ENCODE data around the gene IGSF9B.

Gene IGSF9B

DNA sequence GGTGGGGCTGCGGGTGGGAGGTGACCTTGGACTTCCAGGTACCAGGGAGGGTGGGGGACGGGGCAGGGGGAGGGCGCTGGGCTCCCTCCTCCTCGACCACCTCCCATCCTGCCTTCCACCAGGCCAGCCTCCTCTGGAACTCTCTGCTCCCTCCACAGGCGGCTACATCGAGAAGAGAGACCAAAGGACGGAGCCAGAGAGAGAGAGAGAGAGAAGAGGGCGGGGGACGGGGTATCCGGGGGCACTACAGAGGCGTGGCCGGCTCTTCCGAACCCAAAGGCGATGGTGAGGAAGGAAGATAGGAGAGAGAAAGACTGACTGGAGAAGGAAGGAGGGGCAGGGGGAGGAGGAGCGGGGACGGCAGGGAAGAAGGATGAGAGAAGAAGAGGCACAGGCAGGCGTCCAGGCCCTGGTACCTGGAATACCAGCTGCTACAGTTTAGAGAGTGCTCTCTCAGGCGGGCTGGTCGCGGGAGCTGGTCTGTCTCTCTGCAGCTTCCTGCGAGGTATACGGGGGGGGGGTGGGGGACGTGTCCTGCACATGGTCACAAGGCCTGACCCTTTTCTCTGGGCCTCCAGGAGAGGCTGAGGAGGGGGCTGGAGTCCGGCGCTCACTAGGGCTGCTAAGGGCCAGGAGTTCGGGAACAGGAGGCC is 38.0 kb downstream of the IGSF9B start:
- DNase-seq = no peak

DNA sequence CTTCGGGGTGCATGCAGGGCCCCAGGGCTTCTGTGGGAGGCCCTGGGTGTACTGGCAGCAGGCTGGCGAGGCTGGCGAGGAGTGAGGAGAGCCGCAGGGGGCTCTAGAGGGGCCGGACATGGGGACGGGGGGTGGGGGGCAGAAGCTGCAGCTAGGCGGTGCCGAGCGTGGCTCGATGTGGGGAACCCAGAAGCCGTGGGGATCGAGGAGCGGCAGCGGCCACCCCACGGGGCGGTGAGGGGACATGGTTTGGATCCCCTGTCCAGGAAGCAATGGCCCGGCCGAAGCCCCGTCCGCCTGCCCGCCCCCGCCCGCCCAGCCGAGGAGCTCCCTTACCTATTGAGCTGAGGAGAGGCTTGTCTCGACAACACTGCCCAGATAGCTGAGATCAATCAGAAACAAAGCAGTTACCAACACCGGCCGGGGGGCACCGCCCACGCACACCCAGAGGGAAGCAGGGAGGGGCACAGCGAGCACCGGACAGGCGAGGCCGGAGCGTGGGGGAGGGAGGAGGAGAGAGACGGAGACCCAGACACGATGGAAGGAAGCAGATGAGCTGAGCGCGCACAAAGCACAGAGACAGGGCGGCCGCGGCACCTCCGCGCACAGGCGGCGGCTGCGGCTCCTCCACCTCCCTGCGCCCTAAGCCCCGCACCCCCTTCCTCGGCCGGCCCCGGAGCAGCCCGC is 38.7 kb downstream of the IGSF9B start:
- DNase-seq = no peak

- DNase-seq = no peak
These were observed 39.9 kb downstream of the IGSF9B start for GRCh38 chr11:133916784-133917440.

DNA sequence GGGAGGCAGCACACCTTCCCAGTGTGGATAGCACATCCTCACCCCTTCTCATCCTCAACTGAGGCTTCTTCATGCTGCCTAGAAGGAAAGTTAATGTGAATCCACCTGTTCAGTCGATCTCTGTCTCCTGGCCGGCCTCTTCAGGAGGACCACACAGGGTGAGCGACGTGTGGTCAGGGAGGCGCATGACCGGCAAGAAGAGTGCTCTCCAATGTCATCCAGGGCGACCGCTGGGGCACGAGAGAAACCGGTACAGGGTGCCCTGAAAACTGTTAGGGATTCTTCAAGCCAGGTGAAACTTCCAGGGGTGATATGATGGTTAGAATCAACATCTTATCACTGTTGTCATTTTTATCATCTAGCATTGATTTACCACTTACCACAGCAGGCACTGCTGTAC is 43.0 kb downstream of the IGSF9B start:
- DNase-seq = no peak

DNA sequence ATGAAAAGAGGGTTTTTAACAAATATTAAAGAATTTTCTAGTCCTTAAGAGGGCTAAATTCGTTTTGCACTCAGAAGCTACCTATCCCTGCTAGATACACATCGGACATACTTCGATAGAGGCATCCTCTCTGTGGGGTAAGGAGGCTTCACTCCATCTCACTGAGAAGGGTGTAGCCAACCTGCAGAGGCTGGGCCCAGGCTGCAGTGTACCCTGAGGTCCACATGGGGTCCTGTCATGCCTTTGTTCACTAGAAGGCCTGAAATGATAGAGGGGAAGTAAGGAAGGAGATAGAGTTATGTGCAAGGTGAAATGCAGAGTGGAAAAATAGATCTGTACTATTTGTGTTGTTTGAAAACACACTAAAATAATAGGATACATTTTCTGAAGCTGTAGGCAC is 45.6 kb downstream of the IGSF9B start:
- no peak for DNase-seq

DNA sequence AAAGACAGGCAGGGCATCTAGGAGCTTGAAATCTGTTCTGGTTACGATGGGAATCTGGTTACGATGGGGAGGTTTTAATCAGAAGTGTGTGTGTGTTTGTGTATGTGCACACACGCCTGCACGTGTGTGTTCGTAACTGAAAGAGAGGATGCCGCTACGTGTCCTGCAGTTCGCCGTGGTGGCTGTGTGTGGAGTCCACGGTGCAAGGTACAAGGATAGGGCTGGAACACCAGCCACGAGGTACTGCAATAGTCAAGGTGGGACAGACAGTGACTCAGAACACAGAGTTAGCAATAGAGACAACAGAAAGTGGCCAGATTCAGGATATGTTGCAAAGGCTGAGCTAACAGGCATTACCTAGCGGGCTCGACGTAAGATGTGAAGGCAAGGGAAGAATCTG is 46.7 kb downstream of the IGSF9B start:
- DNase-seq = no peak

- no peak for DNase-seq
These were observed 47.9 kb downstream of the IGSF9B start for GRCh38 chr11:133908827-133909226.

GRCh38 chr11:133907841-133908241 is 48.9 kb downstream of the IGSF9B start:
- DNase-seq = no peak

- no peak for DNase-seq
These were observed 49.6 kb downstream of the IGSF9B start for GRCh38 chr11:133907216-133907615.

DNA sequence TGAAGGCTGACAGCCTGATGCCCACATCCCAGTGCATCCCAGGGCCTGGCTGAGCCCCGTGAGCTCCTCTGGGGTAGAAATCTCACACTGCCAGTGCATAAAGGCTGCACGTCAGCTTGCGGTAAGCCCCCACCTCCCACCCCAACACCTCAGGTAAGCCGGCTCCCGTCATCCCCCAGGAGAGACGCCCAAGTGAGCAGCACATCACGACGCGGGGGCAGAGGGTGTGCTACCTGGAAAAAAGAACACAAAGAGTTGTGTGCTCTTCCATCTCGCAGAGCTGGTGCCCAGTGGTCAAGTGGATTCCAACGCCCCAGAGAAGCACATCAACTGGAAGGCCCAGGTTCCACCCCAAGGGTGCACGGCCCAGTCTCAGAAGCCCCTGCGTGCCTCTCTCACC is 50.0 kb downstream of the IGSF9B start:
- no peak for DNase-seq

GRCh38 chr11:133906241-133906640 is 50.5 kb downstream of the IGSF9B start:
- DNase-seq = no peak

DNA sequence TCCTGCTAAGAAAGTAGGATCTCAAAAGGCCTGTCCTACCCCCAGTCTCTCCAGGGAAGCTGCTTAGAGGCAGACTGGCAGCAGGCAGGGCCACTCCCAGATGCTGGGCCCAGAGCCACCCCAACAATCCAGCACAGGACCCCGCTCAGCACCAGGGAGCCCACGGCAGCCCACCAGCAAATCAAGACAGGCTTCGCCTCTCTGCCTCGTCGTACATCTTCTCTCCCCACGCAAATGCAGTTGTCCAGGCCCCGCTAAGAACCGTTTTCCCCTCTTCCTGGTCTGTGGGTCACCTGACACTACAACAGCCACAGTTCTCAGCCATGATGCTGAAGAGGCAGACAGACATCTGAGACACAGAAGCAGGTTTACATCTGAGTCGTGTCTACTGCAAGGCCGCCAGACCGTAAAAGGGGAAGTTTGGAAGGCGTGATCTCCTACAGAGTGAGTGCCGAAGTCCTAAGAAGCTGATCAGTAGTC is 51.1 kb downstream of the IGSF9B start:
- no peak for DNase-seq

DNA sequence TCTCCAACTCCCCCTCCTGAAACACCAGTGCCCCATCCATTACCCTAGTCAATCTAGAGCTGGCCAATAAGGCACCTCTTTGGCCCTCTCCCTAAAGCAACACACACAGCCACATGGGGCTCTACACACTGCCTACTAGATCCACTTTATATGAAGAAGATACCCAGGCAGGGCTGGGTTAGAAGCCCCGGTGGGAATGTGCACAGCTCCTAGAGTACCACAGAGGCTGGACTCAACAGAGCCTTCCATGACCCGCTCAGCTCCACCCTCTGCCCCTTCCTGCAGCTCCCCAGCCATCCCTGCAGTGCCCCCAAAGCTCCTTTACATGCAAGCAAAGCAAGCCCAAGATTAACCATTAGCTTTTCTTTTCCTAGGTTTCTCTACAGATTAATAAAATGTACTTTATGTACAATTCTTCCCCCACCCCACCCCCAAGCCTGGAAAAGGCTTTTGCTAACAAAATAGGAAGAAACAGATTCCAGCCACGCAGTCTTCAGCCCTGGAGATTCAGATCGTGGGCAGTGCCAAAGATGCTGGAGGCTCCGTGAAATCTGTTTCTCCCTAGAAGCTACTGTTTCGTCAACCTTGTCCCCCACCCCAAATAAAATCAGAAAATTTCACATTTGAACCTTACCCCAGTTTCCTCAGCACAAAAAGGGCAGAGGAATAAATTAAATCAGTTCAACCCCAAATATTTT is 51.8 kb downstream of the IGSF9B start:
- DNase-seq = no peak

GRCh38 chr11:133903875-133904817 is 52.6 kb downstream of the IGSF9B start:
- DNase-seq = no peak

DNA sequence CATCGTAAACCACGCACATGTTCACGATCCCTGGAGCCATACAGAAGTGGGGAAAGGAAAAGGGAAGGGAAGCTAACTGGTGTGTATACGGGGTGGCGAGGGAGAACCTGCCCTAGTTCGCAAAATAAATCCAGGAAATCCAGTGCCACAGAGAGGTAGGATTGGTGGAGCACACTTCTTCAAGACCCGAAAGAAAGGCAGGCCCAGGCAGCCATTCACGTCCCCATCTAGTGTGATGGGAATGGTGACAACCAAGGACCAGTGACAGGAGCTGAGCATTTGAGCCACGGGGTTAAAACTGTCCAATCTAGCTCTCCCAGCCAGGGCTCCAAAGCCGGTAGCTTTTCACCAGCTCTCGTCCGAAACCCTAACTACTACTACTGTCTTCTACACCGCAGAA is 53.7 kb downstream of the IGSF9B start:
- no peak for DNase-seq

GRCh38 chr11:133902506-133902905 is 54.3 kb downstream of the IGSF9B start:
- no peak for DNase-seq

- no peak for DNase-seq
These were observed 54.8 kb downstream of the IGSF9B start for GRCh38 chr11:133901999-133902398.

- no peak for DNase-seq
These were observed 55.5 kb downstream of the IGSF9B start for GRCh38 chr11:133901316-133901715.

GRCh38 chr11:133900176-133901105 is 56.3 kb downstream of the IGSF9B start:
- DNase-seq = no peak

GRCh38 chr11:133898770-133899115 is 58.0 kb downstream of the IGSF9B start:
- no peak for DNase-seq

GRCh38 chr11:133898031-133898769 is 58.6 kb downstream of the IGSF9B start:
- no peak for DNase-seq

All from NCI-H446 (cell line).